ENCODE data around the gene BNC2.

GRCh38 chr9:16615451-16615850, 255.0 kb downstream of the BNC2 start:
- TF ChIP-seq TAF1 (IDR thresholded peaks at IDR 0.05; ENCODE audit: low read depth): no peak
- TF ChIP-seq EGR1 (IDR thresholded peaks at IDR 0.05): no peak
- TF ChIP-seq, protein P1, sequence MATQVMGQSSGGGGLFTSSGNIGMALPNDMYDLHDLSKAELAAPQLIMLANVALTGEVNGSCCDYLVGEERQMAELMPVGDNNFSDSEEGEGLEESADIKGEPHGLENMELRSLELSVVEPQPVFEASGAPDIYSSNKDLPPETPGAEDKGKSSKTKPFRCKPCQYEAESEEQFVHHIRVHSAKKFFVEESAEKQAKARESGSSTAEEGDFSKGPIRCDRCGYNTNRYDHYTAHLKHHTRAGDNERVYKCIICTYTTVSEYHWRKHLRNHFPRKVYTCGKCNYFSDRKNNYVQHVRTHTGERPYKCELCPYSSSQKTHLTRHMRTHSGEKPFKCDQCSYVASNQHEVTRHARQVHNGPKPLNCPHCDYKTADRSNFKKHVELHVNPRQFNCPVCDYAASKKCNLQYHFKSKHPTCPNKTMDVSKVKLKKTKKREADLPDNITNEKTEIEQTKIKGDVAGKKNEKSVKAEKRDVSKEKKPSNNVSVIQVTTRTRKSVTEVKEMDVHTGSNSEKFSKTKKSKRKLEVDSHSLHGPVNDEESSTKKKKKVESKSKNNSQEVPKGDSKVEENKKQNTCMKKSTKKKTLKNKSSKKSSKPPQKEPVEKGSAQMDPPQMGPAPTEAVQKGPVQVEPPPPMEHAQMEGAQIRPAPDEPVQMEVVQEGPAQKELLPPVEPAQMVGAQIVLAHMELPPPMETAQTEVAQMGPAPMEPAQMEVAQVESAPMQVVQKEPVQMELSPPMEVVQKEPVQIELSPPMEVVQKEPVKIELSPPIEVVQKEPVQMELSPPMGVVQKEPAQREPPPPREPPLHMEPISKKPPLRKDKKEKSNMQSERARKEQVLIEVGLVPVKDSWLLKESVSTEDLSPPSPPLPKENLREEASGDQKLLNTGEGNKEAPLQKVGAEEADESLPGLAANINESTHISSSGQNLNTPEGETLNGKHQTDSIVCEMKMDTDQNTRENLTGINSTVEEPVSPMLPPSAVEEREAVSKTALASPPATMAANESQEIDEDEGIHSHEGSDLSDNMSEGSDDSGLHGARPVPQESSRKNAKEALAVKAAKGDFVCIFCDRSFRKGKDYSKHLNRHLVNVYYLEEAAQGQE (IDR thresholded peaks at IDR 0.05; ENCODE audit: low read depth): no peak
- no peak for TF ChIP-seq EP300 (IDR thresholded peaks at IDR 0.05; ENCODE audit: borderline replicate concordance)
- TF ChIP-seq, protein P2, sequence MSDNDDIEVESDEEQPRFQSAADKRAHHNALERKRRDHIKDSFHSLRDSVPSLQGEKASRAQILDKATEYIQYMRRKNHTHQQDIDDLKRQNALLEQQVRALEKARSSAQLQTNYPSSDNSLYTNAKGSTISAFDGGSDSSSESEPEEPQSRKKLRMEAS (IDR thresholded peaks at IDR 0.05): no peak
- no peak for TF ChIP-seq YY1 (IDR thresholded peaks at IDR 0.05; ENCODE audit: low read depth)
- TF ChIP-seq TEAD4 (IDR thresholded peaks at IDR 0.05): no peak
- TF ChIP-seq FOXM1 (IDR thresholded peaks at IDR 0.05; ENCODE audit: borderline replicate concordance, low read depth): no peak
- no peak for TF ChIP-seq RAD21 (IDR thresholded peaks at IDR 0.05; ENCODE audit: low read depth)
- TF ChIP-seq CEBPB (IDR thresholded peaks at IDR 0.05): no peak
- no peak for TF ChIP-seq TCF12 (IDR thresholded peaks at IDR 0.05; ENCODE audit: low read depth)

Measured in Ishikawa (cell line).